Naive thymus-derived CD4-positive, alpha-beta T cell (primary cell): ENCODE measurements around the gene GJA10. TPM values are rescaled to one million over a fixed set of nuclear protein-coding genes. Genes with fewer than 3 reads are reported as not detected.

Experiments used
- ATAC-seq: fragments of 150-1000 bp; cut with Tn5 transposase; 2 replicates; pipeline ENCODE4 v1.10.0; 2021; ENCODE audit warnings: mild to moderate bottlenecking, moderate library complexity
- CTCF ChIA-PET: fragments of 350-600 bp; sonication (Branson Sonifier 250); formaldehyde crosslinking; loops from one replicate; lab custom pipeline; 2021; ENCODE audit warnings: antibody characterized with exemption; lab: Charles Lee
- POLR2A ChIA-PET: fragments of 350-600 bp; sonication (Branson Sonifier 250); formaldehyde crosslinking; loops from one replicate; lab custom pipeline; 2021; ENCODE audit warnings: antibody characterized with exemption, inconsistent platforms; lab: Charles Lee
- DNase-seq, 9 donors: peaks; one replicate each; pipeline versions ENCODE4 v3.0.0 to v3.0.0-alpha.2; 2020 to 2022; ENCODE audit warnings: mixed read lengths in 1 of 9
- H3K27ac ChIP-seq: one replicate; pipeline ENCODE4 v1.7.0; 2013; ENCODE audit warnings: mild to moderate bottlenecking, low read depth, low read length, moderate library complexity
- H3K27me3 ChIP-seq, 2 donors: one replicate each; pipeline ENCODE4 v1.7.0; 2013; ENCODE audit warnings: low read length in 2 of 2, mild to moderate bottlenecking in 2 of 2, moderate library complexity in 2 of 2; ENCODE audit not compliant: control insufficient read depth in 2 of 2, insufficient read depth in 2 of 2
- H3K36me3 ChIP-seq, 3 experiments: 1 replicate in 2 of 3; 2 replicates in 1 of 3; pipeline ENCODE4 v1.7.0; 2013; ENCODE audit warnings: low read length in 3 of 3, mild to moderate bottlenecking in 3 of 3, moderate library complexity in 1 of 3; ENCODE audit not compliant: insufficient read depth in 3 of 3, control insufficient read depth in 2 of 3
- H3K4me1 ChIP-seq, 2 donors: one replicate each; pipeline ENCODE4 v1.7.0; 2013; ENCODE audit warnings: low read length in 2 of 2, mild to moderate bottlenecking in 2 of 2, moderate library complexity in 1 of 2; ENCODE audit not compliant: control insufficient read depth in 2 of 2, insufficient read depth in 2 of 2
- H3K4me3 ChIP-seq: 2 replicates; pipeline ENCODE4 v1.7.0; 2013; ENCODE audit warnings: mild to moderate bottlenecking, low read length
- H3K9me3 ChIP-seq, 3 experiments: 1 replicate in 2 of 3; 2 replicates in 1 of 3; pipeline ENCODE4 v1.7.0; 2013; ENCODE audit warnings: low read length in 3 of 3; ENCODE audit not compliant: control insufficient read depth in 2 of 3
- H3K27ac Mint-ChIP-seq, 9 donors: one replicate each; pipeline ENCODE4 v1.8.0; 2020 to 2022; ENCODE audit warnings: mixed read lengths in 9 of 9, mild to moderate bottlenecking in 8 of 9, moderate library complexity in 5 of 9, inconsistent platforms in 2 of 9
- H3K27me3 Mint-ChIP-seq, 5 donors: one replicate each; pipeline ENCODE4 v1.8.0; 2021 to 2022; ENCODE audit warnings: mixed read lengths in 5 of 5, mild to moderate bottlenecking in 1 of 5
- H3K36me3 Mint-ChIP-seq, 5 donors: one replicate each; pipeline ENCODE4 v1.8.0; 2020 to 2022; ENCODE audit warnings: mixed read lengths in 5 of 5, mild to moderate bottlenecking in 3 of 5, inconsistent platforms in 1 of 5
- H3K4me1 Mint-ChIP-seq, 7 donors: one replicate each; pipeline ENCODE4 v1.8.0; 2020 to 2022; ENCODE audit warnings: mixed read lengths in 7 of 7, mild to moderate bottlenecking in 3 of 7, inconsistent platforms in 1 of 7
- H3K4me3 Mint-ChIP-seq, 10 donors: one replicate each; pipeline ENCODE4 v1.8.0; 2020 to 2022; ENCODE audit warnings: mild to moderate bottlenecking in 10 of 10, mixed read lengths in 10 of 10, moderate library complexity in 6 of 10, inconsistent platforms in 2 of 10
- H3K9me3 Mint-ChIP-seq, 11 donors: one replicate each; pipeline ENCODE4 v1.8.0; 2020 to 2022; ENCODE audit warnings: mixed read lengths in 11 of 11, mild to moderate bottlenecking in 4 of 11, inconsistent platforms in 1 of 11, moderate library complexity in 1 of 11
- intact Hi-C, 2 donors: fragments of 100-400 bp; cut with micrococcal nuclease; formaldehyde crosslinking; loops; one replicate each; pipeline ENCODE4 v1.15.1; 2023
- polyA plus RNA-seq, 2 donors: library from polyadenylated mRNA; unstranded; fragments of 300-500 nt; fragmentation: Illumina TruSeq; gene quantifications; one replicate each; pipeline ENCODE4 v1.2.3, GENCODE V29; 2021
- total RNA-seq, 6 experiments: library from RNA in 5 of 6; stranded (reverse) in 5 of 6; gene quantifications; 1 replicate in 5 of 6; 2 replicates in 1 of 6; pipeline ENCODE4 v1.2.3 and lab custom pipeline; 2021 to 2026

The GJA10 gene
- total and polyA plus RNA-seq, 7 experiments from 2014 or later = 0.15 TPM; not detected in 6

- H3K4me3 ChIP-seq = no peak overlapping the region
- intact Hi-C loops = loop anchor here (1.0 to 5.0 kb wide), 6 partner anchors 16 to 627 kb away; partner anchors contain the start of gene CASP8AP2 (in 1 of the 2)
- DNase-seq (peak in 5 of 9 donors; percentile 26 to 47 (median 40)), ATAC-seq (peak; percentile 53)
- peak overlapping the region; percentile 44 for H3K27ac ChIP-seq
- H3K36me3 ChIP-seq = peaks cover 0 to 54% (median 5%) of the 10 kb centered on the region in 3 experiments
- peak overlapping the region in 1 of 10 donors; percentile 16 for H3K4me3 Mint-ChIP-seq
- ChIA-PET POLR2A (interaction anchor here (0.6 to 1.1 kb wide), 3 partner anchors 271 to 441 kb away, joined by 3 read pairs; no protein-coding TSS in a partner anchor), CTCF (interaction anchor here (0.6 to 6.3 kb wide), 7 partner anchors 41 to 533 kb away, joined by 3 to 161 read pairs (median 3); no protein-coding TSS in a partner anchor)
- H3K4me1 ChIP-seq = peaks cover 0 to 10% of the 10 kb centered on the region in 2 donors
- H3K36me3 Mint-ChIP-seq = peaks cover 5 to 46% (median 36%) of the 10 kb centered on the region in 5 donors
- no peaks in the 10 kb centered on the region for H3K27me3 ChIP-seq
- peaks cover 18 to 81% (median 63%) of the 10 kb centered on the region in 7 donors for H3K4me1 Mint-ChIP-seq
- H3K27ac Mint-ChIP-seq = peak overlapping the region in 8 of 9 donors; percentile 72 to 91 (median 85)
- peaks cover 0 to 6% (median 0%) of the 10 kb centered on the region in 11 donors for H3K9me3 Mint-ChIP-seq
- H3K27me3 Mint-ChIP-seq = no peaks in the 10 kb centered on the region
- no peaks in the 10 kb centered on the region for H3K9me3 ChIP-seq
Observed at GRCh38 chr6:89944826-89945407, 50.6 kb downstream of the GJA10 start.

Other genes starting within 250 kb of the GJA10 start
- 10 to 100 TPM; 54.9 to 66.1 (median 63.0) TPM for gene MDN1, start 74.7 kb upstream of the GJA10 start, total RNA-seq
- gene MDN1, start 74.7 kb upstream of the GJA10 start, polyA plus RNA-seq = 10 to 100 TPM in 1 of 2 donors, 1 to 10 TPM in 1; 8.2 to 10.0 TPM
- gene CASP8AP2, start 64.6 kb upstream of the GJA10 start, total RNA-seq = 10 to 100 TPM; 21.2 to 44.8 (median 34.5) TPM
- 10 to 100 TPM; 43.2 to 51.0 TPM for gene CASP8AP2, start 64.6 kb upstream of the GJA10 start, polyA plus RNA-seq